GM18498 (cell line): ENCODE results near the gene SPAAR.
"Not testable (repeated sequence)": the region's sequence is repeated elsewhere in the genome, so short reads cannot be mapped to it uniquely, and the experiment has no call there.

Experiments
- ATAC-seq: cut with Tn5 transposase; IDR thresholded peaks from one replicate; pipeline ENCODE4 v1.9.1; 2021; ENCODE audit warnings: mild to moderate bottlenecking, moderate library complexity; ENCODE audit not compliant: unreplicated experiment

The SPAAR gene

GRCh38 chr9:35909274-35909673 is at the start of gene SPAAR:
SPAAR (plus strand) TSS chr9:35909490; CDS start chr9:35910464, 974 bp downstream.
- ATAC-seq, result no peak

- ATAC-seq, result no peak
These were observed 49.3 kb upstream of the SPAAR start for GRCh38 chr9:35859990-35860339.

GRCh38 chr9:35861161-35861897 is 48.0 kb upstream of the SPAAR start:
- no peak for ATAC-seq

GRCh38 chr9:35862328-35862727 is 47.0 kb upstream of the SPAAR start:
- ATAC-seq, result no peak

GRCh38 chr9:35863583-35863982 is 45.7 kb upstream of the SPAAR start:
- no peak for ATAC-seq

GRCh38 chr9:35864695-35865255 is 44.5 kb upstream of the SPAAR start:
- ATAC-seq, result no peak

- no peak for ATAC-seq
These were observed 41.8 kb upstream of the SPAAR start for GRCh38 chr9:35867538-35867937.

GRCh38 chr9:35868933-35869332 is 40.4 kb upstream of the SPAAR start:
- ATAC-seq, result no peak

GRCh38 chr9:35869621-35870216 is 39.6 kb upstream of the SPAAR start:
- ATAC-seq, result no peak

GRCh38 chr9:35870351-35870923 is 38.9 kb upstream of the SPAAR start, which contains the start of gene OR13J1:
OR13J1 (minus strand) TSS chr9:35870401; CDS start chr9:35870401, 0 bp downstream.
- ATAC-seq, result no peak

- ATAC-seq, result no peak
These were observed 37.7 kb upstream of the SPAAR start for GRCh38 chr9:35871545-35871944.

GRCh38 chr9:35872505-35872904 is 36.8 kb upstream of the SPAAR start:
- ATAC-seq, result no peak

- no peak for ATAC-seq
These were observed 26.9 kb upstream of the SPAAR start for GRCh38 chr9:35882263-35882848.

GRCh38 chr9:35882996-35883395 is 26.3 kb upstream of the SPAAR start:
- no peak for ATAC-seq

GRCh38 chr9:35884908-35885307 is 24.4 kb upstream of the SPAAR start:
- ATAC-seq, result not testable (repeated sequence)

- ATAC-seq, result no peak
These were observed 17.6 kb upstream of the SPAAR start for GRCh38 chr9:35891646-35892045.

GRCh38 chr9:35892051-35892450 is 17.2 kb upstream of the SPAAR start:
- ATAC-seq, result no peak

GRCh38 chr9:35896570-35896969 is 12.7 kb upstream of the SPAAR start:
- ATAC-seq, result no peak

- ATAC-seq, result not testable (repeated sequence)
These were observed 11.8 kb upstream of the SPAAR start for GRCh38 chr9:35897376-35898099.

- no peak for ATAC-seq
These were observed 11.0 kb upstream of the SPAAR start for GRCh38 chr9:35898337-35898736.

GRCh38 chr9:35899021-35899420 is 10.3 kb upstream of the SPAAR start:
- no peak for ATAC-seq
